Left forelimb (tissue), 1 donor: ENCODE measurements around the gene ITIH1.

Experiments used
- DNase-seq: peaks from one replicate; pipeline ENCODE4 v3.0.0-alpha.2; 2018; ENCODE audit warnings: low spot score

Gene ITIH1

GRCh38 chr3:52813810-52814209 is 36.4 kb downstream of the ITIH1 start:
- no peak for DNase-seq

- no peak for DNase-seq
Measured at GRCh38 chr3:52816199-52816598, 38.8 kb downstream of the ITIH1 start.

GRCh38 chr3:52816654-52817053 is 39.3 kb downstream of the ITIH1 start:
- DNase-seq = no peak

- no peak for DNase-seq
Measured at GRCh38 chr3:52817221-52817620, 39.8 kb downstream of the ITIH1 start.

GRCh38 chr3:52817860-52818259 is 40.5 kb downstream of the ITIH1 start:
- DNase-seq = no peak

GRCh38 chr3:52819936-52820335 is 42.5 kb downstream of the ITIH1 start:
- no peak for DNase-seq

- no peak for DNase-seq
Measured at GRCh38 chr3:52820736-52821135, 43.3 kb downstream of the ITIH1 start.

GRCh38 chr3:52822363-52822762 is 45.0 kb downstream of the ITIH1 start:
- no peak for DNase-seq

- DNase-seq = no peak
Measured at GRCh38 chr3:52824037-52824436, 46.6 kb downstream of the ITIH1 start.

- no peak for DNase-seq
Measured at GRCh38 chr3:52827441-52827840, 50.0 kb downstream of the ITIH1 start.

GRCh38 chr3:52827866-52828376 is 50.5 kb downstream of the ITIH1 start:
- no peak for DNase-seq

- no peak for DNase-seq
Measured at GRCh38 chr3:52829482-52829881, 52.1 kb downstream of the ITIH1 start.

- DNase-seq = no peak
Measured at GRCh38 chr3:52829906-52830463, 52.6 kb downstream of the ITIH1 start.

- DNase-seq = no peak
Measured at GRCh38 chr3:52830535-52831258, 53.3 kb downstream of the ITIH1 start, which contains the start of gene ITIH4. ITIH4 (minus strand) TSS chr3:52830672; CDS start chr3:52830642, 30 bp downstream.

- no peak for DNase-seq
Measured at GRCh38 chr3:52831500-52832301, 54.3 kb downstream of the ITIH1 start.

GRCh38 chr3:52833202-52833601 is 55.8 kb downstream of the ITIH1 start:
- no peak for DNase-seq

GRCh38 chr3:52834871-52835501 is 57.6 kb downstream of the ITIH1 start, which contains the start of gene MUSTN1:
MUSTN1 (minus strand) TSS chr3:52835019; CDS start chr3:52834948, 71 bp downstream.
- no peak for DNase-seq

GRCh38 chr3:52835766-52836470 is 58.5 kb downstream of the ITIH1 start:
- no peak for DNase-seq

GRCh38 chr3:52836471-52836845 is 59.1 kb downstream of the ITIH1 start:
- DNase-seq = no peak

- DNase-seq = no peak
Measured at GRCh38 chr3:52836986-52837385, 59.6 kb downstream of the ITIH1 start.

GRCh38 chr3:52838561-52839267 is 61.3 kb downstream of the ITIH1 start:
- DNase-seq = no peak
